HepG2 (cell line): ENCODE measurements around the gene SMKR1. TPM values are rescaled to one million over a fixed set of nuclear protein-coding genes. Genes with fewer than 3 reads are reported as not detected.

Experiments
- ATAC-seq: fragments of 200-7000 bp; cut with Tn5 transposase; 3 replicates; pipeline ENCODE4 v1.9.1; 2020; ENCODE audit warnings: mild to moderate bottlenecking, moderate library complexity
- BruUV-seq: library from RNA; stranded (reverse); fragments of 400-500 nt; replicated peaks from 2 replicates; lab custom pipeline; 2021; lab: Mats Ljungman, UMichigan
- CTCF ChIA-PET: fragments of 300-600 bp; formaldehyde crosslinking; extraction: SDS; loops from one replicate; lab custom pipeline; 2021; ENCODE audit warnings: low total read pairs, inconsistent platforms, low intra/inter-chr PET ratio; lab: Yijun Ruan, JAX
- POLR2A ChIA-PET: fragments of 350-600 bp; sonication (Branson Sonifier 250); formaldehyde crosslinking; loops from one replicate; lab custom pipeline; 2020; ENCODE audit warnings: antibody characterized with exemption, inconsistent platforms; lab: Yijun Ruan, JAX
- DNase-seq: peaks from one replicate; pipeline ENCODE4 v3.0.0-alpha.2; 2015; ENCODE audit warnings: low spot score
- FAIRE-seq: peaks from 3 replicates; lab custom pipeline; 2011; peaks lifted over from hg19 to GRCh38; lab: Jason Lieb, UNC
- H2AFZ ChIP-seq: one replicate; pipeline ENCODE4 v1.6.1; 2011; ENCODE audit warnings: low read length, inconsistent platforms
- H3K27ac ChIP-seq: fragments of 300-600 bp; 3 replicates; pipeline ENCODE4 v1.8.0; 2011; ENCODE audit warnings: mixed run types, mild to moderate bottlenecking, mixed read lengths, low read length, inconsistent platforms; ENCODE audit not compliant: insufficient read depth; ENCODE audit errors: extremely low read length
- H3K27me3 ChIP-seq, 2 experiments: fragments of 200-600 bp in 1 of 2; 2 replicates in 1 of 2; 3 replicates in 1 of 2; pipeline versions ENCODE4 v1.6.0 to v1.8.0; 2011; ENCODE audit warnings: low read length in 2 of 2, mild to moderate bottlenecking in 2 of 2, moderate library complexity in 2 of 2, inconsistent platforms in 1 of 2; ENCODE audit not compliant: insufficient read depth in 2 of 2, control insufficient read depth in 1 of 2
- H3K36me3 ChIP-seq, 2 experiments: fragments of 200-600 bp in 1 of 2; replicated peaks in 1 of 2; 2 replicates in 1 of 2; 3 replicates in 1 of 2; pipeline versions ENCODE4 v1.5.1 to v1.8.0; 2011; ENCODE audit warnings: low read length in 2 of 2, inconsistent platforms in 1 of 2; ENCODE audit not compliant: insufficient read depth in 2 of 2, control insufficient read depth in 1 of 2
- H3K4me1 ChIP-seq: 2 replicates; pipeline ENCODE4 v1.5.1; 2012; ENCODE audit warnings: low read length, inconsistent platforms; ENCODE audit not compliant: insufficient read depth
- H3K4me2 ChIP-seq: 2 replicates; pipeline ENCODE4 v1.6.0; 2011; ENCODE audit warnings: low read depth, low read length, inconsistent platforms
- H3K4me3 ChIP-seq, 3 experiments: fragments of 200-600 bp in 1 of 3; sonication (generic), shearing (Covaris generic) in 1 of 3; replicated peaks in 1 of 3; 2 replicates each; pipeline ENCODE4 v1.5.1; 2011 to 2016; ENCODE audit warnings: low read length in 3 of 3, inconsistent platforms in 2 of 3, low read depth in 2 of 3, mild to moderate bottlenecking in 2 of 3, control low read depth in 1 of 3, mixed read lengths in 1 of 3; ENCODE audit not compliant: insufficient read depth in 1 of 3
- H3K79me2 ChIP-seq: one replicate; pipeline ENCODE4 v1.6.1; 2011; ENCODE audit warnings: low read length, inconsistent platforms; ENCODE audit not compliant: insufficient read depth
- H3K9ac ChIP-seq: 2 replicates; pipeline ENCODE4 v1.6.0; 2011; ENCODE audit warnings: mild to moderate bottlenecking, low read depth, low read length, inconsistent platforms; ENCODE audit not compliant: insufficient read depth
- H3K9me3 ChIP-seq: 2 replicates; pipeline ENCODE4 v1.5.1; 2012; ENCODE audit warnings: mild to moderate bottlenecking, low read length
- H4K20me1 ChIP-seq: 2 replicates; pipeline ENCODE4 v1.6.0; 2011; ENCODE audit warnings: inconsistent platforms, mild to moderate bottlenecking, low read length, moderate library complexity; ENCODE audit not compliant: insufficient read depth
- MIER2 ChIP-seq: IDR thresholded peaks from 2 replicates; pipeline ENCODE4 v1.6.1; 2016; ENCODE audit warnings: missing biosample characterization, missing genetic modification reagents
- WGBS: methylation state at CpG from one replicate; pipeline ENCODE4 v1.1.6; 2017; ENCODE audit warnings: low lambda C conversion rate; 5-methylcytosine and 5-hydroxymethylcytosine counted together
- in situ Hi-C: cut with HindIII; loops from 2 replicates; pipeline ENCODE4 v1.10.0; 2017; ENCODE audit warnings: low pct_unique_long_range_greater_than_20kb; ENCODE audit not compliant: extremely low pct_ligation_motif_present
- intact Hi-C: fragments of 100-400 bp; cut with micrococcal nuclease; formaldehyde crosslinking; loops from one replicate; pipeline ENCODE4 v1.10.0; 2022; ENCODE audit not compliant: unreplicated experiment
- polyA plus RNA-seq, 8 experiments: library from polyadenylated mRNA; depleted of rRNA in 3 of 8; stranded (reverse) in 7 of 8; unstranded in 1 of 8; fragments of >200 nt; fragmentation: Illumina TruSeq in 4 of 8; extraction: Trizol in 4 of 8; gene quantifications; 2 replicates each; pipeline versions ENCODE4 v1.2.1 to v1.2.3, GENCODE V29; 2011 to 2016; ENCODE audit warnings: low read depth in 4 of 8, missing spikeins in 1 of 8, mixed read lengths in 1 of 8; ENCODE audit not compliant: insufficient read depth in 1 of 8
- total RNA-seq, 5 experiments: library from RNA; depleted of rRNA; stranded (reverse); fragments of >200 nt; fragmentation: Illumina TruSeq; extraction: Trizol; gene quantifications; 2 replicates each; pipeline ENCODE4 v1.2.3, GENCODE V29; 2016; ENCODE audit warnings: low read depth in 1 of 5
- TF ChIP-seq, protein P1 (sequence below): sonication (generic); formaldehyde crosslinking; IDR thresholded peaks from 2 replicates; pipeline ENCODE4 v1.4.0; 2020; ENCODE audit warnings: missing genetic modification reagents
- TF ChIP-seq, protein P2 (sequence below): fragments of 450-650 bp; IDR thresholded peaks from 2 replicates; pipeline ENCODE4 v1.6.1; 2016
- TF ChIP-seq, protein P3 (sequence below), 2 experiments: IDR thresholded peaks; 2 replicates each; pipeline ENCODE4 v1.6.1; 2011 to 2012; ENCODE audit warnings: low read length in 2 of 2, borderline replicate concordance in 1 of 2, low read depth in 1 of 2, mild to moderate bottlenecking in 1 of 2, moderate library complexity in 1 of 2
- TF ChIP-seq, protein P4 (sequence below): sonication (generic); formaldehyde crosslinking; IDR thresholded peaks from 2 replicates; pipeline ENCODE4 v1.5.0; 2020; ENCODE audit warnings: missing genetic modification reagents, mild to moderate bottlenecking, borderline replicate concordance

Gene SMKR1
- total and polyA plus RNA-seq, 2 of the 13 experiments (the other 11 are each of a cell fraction or from before 2014, with no cell fraction given): 0.07 TPM; not detected in 1

DNA sequence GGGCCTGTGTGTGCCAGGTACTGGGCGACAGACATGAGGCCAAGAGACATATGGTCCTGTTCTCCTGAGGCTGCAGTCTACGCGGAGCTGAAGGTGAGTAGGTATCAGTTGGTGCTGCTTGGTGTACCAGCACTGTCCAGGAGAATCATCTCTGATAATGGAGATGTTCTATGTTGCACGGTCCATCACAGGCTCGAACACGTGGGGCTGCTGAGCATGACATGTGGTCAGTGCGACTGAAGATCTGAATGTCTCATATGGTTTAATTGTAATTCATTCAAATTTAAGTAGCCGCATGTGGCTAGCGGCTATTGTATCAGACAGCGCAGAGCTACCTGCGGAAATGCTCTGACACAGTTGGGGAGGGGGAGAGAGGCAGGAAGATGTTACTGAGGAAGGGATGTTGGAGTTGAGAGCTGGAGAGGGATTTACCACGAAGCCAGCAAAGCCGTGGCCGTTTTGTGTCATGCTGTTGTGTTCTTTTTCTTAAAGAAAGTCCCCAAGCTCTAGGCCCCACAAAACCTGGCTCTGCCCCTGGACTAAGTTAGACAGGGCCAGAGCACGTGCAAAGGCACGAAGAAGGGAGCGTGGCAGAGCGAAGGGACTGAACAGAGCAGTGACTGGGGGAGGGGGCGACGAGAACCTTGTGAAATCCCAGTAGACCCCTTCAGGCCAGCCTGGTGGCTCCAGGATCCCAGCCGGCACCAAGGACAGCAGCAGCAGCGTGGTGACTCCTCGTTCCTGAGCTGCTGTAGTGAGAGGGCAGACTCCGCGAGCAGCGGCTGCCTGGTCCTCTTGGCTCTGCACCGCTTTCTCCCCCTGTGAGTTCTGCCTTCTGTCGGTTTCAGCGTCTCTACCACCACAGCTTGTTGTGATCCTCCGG is 20.0 kb downstream of the SMKR1 start:
- no peak overlapping the region for H3K9ac ChIP-seq
- POLR2A ChIA-PET: no interaction called here
- H4K20me1 ChIP-seq: no peaks in the 10 kb centered on the region
- WGBS: 49% methylated on average over 23 of the region's 30 CpGs
- TF ChIP-seq, protein P1, sequence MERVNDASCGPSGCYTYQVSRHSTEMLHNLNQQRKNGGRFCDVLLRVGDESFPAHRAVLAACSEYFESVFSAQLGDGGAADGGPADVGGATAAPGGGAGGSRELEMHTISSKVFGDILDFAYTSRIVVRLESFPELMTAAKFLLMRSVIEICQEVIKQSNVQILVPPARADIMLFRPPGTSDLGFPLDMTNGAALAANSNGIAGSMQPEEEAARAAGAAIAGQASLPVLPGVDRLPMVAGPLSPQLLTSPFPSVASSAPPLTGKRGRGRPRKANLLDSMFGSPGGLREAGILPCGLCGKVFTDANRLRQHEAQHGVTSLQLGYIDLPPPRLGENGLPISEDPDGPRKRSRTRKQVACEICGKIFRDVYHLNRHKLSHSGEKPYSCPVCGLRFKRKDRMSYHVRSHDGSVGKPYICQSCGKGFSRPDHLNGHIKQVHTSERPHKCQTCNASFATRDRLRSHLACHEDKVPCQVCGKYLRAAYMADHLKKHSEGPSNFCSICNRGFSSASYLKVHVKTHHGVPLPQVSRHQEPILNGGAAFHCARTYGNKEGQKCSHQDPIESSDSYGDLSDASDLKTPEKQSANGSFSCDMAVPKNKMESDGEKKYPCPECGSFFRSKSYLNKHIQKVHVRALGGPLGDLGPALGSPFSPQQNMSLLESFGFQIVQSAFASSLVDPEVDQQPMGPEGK (CRISPR knock-in tag): no peak
- TF ChIP-seq, protein P2, sequence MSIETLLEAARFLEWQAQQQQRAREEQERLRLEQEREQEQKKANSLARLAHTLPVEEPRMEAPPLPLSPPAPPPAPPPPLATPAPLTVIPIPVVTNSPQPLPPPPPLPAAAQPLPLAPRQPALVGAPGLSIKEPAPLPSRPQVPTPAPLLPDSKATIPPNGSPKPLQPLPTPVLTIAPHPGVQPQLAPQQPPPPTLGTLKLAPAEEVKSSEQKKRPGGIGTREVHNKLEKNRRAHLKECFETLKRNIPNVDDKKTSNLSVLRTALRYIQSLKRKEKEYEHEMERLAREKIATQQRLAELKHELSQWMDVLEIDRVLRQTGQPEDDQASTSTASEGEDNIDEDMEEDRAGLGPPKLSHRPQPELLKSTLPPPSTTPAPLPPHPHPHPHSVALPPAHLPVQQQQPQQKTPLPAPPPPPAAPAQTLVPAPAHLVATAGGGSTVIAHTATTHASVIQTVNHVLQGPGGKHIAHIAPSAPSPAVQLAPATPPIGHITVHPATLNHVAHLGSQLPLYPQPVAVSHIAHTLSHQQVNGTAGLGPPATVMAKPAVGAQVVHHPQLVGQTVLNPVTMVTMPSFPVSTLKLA: peak; percentile 95
- peak; percentile 87 for TF ChIP-seq MIER2 (CRISPR knock-in tag)
- TF ChIP-seq, protein P3, sequence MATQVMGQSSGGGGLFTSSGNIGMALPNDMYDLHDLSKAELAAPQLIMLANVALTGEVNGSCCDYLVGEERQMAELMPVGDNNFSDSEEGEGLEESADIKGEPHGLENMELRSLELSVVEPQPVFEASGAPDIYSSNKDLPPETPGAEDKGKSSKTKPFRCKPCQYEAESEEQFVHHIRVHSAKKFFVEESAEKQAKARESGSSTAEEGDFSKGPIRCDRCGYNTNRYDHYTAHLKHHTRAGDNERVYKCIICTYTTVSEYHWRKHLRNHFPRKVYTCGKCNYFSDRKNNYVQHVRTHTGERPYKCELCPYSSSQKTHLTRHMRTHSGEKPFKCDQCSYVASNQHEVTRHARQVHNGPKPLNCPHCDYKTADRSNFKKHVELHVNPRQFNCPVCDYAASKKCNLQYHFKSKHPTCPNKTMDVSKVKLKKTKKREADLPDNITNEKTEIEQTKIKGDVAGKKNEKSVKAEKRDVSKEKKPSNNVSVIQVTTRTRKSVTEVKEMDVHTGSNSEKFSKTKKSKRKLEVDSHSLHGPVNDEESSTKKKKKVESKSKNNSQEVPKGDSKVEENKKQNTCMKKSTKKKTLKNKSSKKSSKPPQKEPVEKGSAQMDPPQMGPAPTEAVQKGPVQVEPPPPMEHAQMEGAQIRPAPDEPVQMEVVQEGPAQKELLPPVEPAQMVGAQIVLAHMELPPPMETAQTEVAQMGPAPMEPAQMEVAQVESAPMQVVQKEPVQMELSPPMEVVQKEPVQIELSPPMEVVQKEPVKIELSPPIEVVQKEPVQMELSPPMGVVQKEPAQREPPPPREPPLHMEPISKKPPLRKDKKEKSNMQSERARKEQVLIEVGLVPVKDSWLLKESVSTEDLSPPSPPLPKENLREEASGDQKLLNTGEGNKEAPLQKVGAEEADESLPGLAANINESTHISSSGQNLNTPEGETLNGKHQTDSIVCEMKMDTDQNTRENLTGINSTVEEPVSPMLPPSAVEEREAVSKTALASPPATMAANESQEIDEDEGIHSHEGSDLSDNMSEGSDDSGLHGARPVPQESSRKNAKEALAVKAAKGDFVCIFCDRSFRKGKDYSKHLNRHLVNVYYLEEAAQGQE (IDR thresholded peaks at IDR 0.05; ENCODE audit: borderline replicate concordance in 1 of 2, low read depth in 1 of 2, low read length in 2 of 2): peak; percentile 69 to 92
- TF ChIP-seq, protein P4, sequence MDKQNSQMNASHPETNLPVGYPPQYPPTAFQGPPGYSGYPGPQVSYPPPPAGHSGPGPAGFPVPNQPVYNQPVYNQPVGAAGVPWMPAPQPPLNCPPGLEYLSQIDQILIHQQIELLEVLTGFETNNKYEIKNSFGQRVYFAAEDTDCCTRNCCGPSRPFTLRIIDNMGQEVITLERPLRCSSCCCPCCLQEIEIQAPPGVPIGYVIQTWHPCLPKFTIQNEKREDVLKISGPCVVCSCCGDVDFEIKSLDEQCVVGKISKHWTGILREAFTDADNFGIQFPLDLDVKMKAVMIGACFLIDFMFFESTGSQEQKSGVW (CRISPR knock-in tag): no peak
- H3K4me1 ChIP-seq: peaks cover 11% of the 10 kb centered on the region; the same call in 1 of the 2 replicates
- H3K9me3 ChIP-seq: no peaks in the 10 kb centered on the region
- no peak overlapping the region for H2AFZ ChIP-seq
- H3K4me3 ChIP-seq: no peak overlapping the region
- no TSS peak for BruUV-seq
- in situ Hi-C loops: no loop called here
- intact Hi-C loops: no loop called here
- H3K27me3 ChIP-seq: peaks cover 0 to 19% of the 10 kb centered on the region in 2 experiments; a peak in 1 of 5 replicates
- H3K4me2 ChIP-seq: peak overlapping the region; percentile 39
- DNase-seq: no peak
- H3K36me3 ChIP-seq: no peaks in the 10 kb centered on the region
- H3K27ac ChIP-seq: no peak overlapping the region
- ATAC-seq: peak; percentile 93
- FAIRE-seq: no peak
- CTCF ChIA-PET: no interaction called here
- H3K79me2 ChIP-seq: no peaks in the 10 kb centered on the region
